ENCODE measurements around the gene ACTBL2. TPM values are rescaled to one million over a fixed set of nuclear protein-coding genes. Genes with fewer than 3 reads are reported as not detected.

Gene ACTBL2
- total and polyA plus RNA-seq, 4 donors: not detected

GRCh38 chr5:57517250-57517649, 34.6 kb upstream of the ACTBL2 start:
- WGBS: 75% methylated on average over 1 of the region's 1 CpG

GRCh38 chr5:57513785-57514184, 31.2 kb upstream of the ACTBL2 start:
- H3K9me3 ChIP-seq (ENCODE audit: control insufficient read depth in 4 of 4, low read length in 3 of 4): no peaks in the 10 kb centered on the region
- no peaks in the 10 kb centered on the region for H3K27me3 ChIP-seq (ENCODE audit: control insufficient read depth in 4 of 4, insufficient read depth in 4 of 4, low read length in 3 of 4)
- H3K9ac ChIP-seq (ENCODE audit: low read depth in 1 of 2, low read length in 2 of 2): no peak overlapping the region
- WGBS: 91% methylated on average over 2 of the region's 2 CpGs
- H3K27ac ChIP-seq (ENCODE audit: low read depth in 1 of 2, low read length in 2 of 2): no peak overlapping the region
- H3K4me3 ChIP-seq (ENCODE audit: low read depth in 1 of 3, low read length in 3 of 3): no peak overlapping the region
- no peak for TF ChIP-seq FOXA2 (IDR thresholded peaks at IDR 0.05)
- no peak for TF ChIP-seq ATF3 (IDR thresholded peaks at IDR 0.05)
- no peak for TF ChIP-seq FOXA1 (IDR thresholded peaks at IDR 0.05)
- TF ChIP-seq, protein P1, sequence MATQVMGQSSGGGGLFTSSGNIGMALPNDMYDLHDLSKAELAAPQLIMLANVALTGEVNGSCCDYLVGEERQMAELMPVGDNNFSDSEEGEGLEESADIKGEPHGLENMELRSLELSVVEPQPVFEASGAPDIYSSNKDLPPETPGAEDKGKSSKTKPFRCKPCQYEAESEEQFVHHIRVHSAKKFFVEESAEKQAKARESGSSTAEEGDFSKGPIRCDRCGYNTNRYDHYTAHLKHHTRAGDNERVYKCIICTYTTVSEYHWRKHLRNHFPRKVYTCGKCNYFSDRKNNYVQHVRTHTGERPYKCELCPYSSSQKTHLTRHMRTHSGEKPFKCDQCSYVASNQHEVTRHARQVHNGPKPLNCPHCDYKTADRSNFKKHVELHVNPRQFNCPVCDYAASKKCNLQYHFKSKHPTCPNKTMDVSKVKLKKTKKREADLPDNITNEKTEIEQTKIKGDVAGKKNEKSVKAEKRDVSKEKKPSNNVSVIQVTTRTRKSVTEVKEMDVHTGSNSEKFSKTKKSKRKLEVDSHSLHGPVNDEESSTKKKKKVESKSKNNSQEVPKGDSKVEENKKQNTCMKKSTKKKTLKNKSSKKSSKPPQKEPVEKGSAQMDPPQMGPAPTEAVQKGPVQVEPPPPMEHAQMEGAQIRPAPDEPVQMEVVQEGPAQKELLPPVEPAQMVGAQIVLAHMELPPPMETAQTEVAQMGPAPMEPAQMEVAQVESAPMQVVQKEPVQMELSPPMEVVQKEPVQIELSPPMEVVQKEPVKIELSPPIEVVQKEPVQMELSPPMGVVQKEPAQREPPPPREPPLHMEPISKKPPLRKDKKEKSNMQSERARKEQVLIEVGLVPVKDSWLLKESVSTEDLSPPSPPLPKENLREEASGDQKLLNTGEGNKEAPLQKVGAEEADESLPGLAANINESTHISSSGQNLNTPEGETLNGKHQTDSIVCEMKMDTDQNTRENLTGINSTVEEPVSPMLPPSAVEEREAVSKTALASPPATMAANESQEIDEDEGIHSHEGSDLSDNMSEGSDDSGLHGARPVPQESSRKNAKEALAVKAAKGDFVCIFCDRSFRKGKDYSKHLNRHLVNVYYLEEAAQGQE (IDR thresholded peaks at IDR 0.05): no peak
- TF ChIP-seq GABPA (IDR thresholded peaks at IDR 0.05 in 1 of 2, conservative IDR thresholded peaks at IDR 0.05 in 1 of 2): no peak
- no peak for TF ChIP-seq EGR1 (IDR thresholded peaks at IDR 0.05; ENCODE audit: low read depth in 2 of 2)
- TF ChIP-seq, protein P2, sequence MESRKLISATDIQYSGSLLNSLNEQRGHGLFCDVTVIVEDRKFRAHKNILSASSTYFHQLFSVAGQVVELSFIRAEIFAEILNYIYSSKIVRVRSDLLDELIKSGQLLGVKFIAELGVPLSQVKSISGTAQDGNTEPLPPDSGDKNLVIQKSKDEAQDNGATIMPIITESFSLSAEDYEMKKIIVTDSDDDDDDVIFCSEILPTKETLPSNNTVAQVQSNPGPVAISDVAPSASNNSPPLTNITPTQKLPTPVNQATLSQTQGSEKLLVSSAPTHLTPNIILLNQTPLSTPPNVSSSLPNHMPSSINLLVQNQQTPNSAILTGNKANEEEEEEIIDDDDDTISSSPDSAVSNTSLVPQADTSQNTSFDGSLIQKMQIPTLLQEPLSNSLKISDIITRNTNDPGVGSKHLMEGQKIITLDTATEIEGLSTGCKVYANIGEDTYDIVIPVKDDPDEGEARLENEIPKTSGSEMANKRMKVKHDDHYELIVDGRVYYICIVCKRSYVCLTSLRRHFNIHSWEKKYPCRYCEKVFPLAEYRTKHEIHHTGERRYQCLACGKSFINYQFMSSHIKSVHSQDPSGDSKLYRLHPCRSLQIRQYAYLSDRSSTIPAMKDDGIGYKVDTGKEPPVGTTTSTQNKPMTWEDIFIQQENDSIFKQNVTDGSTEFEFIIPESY (IDR thresholded peaks at IDR 0.05): no peak
- no peak for TF ChIP-seq TAF1 (conservative IDR thresholded peaks at IDR 0.05)
- no peak for TF ChIP-seq JUND (IDR thresholded peaks at IDR 0.05)
- TF ChIP-seq RXRA (IDR thresholded peaks at IDR 0.05): no peak
- no peak for TF ChIP-seq HNF4A (conservative IDR thresholded peaks at IDR 0.05)
- TF ChIP-seq, protein P3, sequence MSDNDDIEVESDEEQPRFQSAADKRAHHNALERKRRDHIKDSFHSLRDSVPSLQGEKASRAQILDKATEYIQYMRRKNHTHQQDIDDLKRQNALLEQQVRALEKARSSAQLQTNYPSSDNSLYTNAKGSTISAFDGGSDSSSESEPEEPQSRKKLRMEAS (IDR thresholded peaks at IDR 0.05): no peak
- no peak for TF ChIP-seq RAD21 (IDR thresholded peaks at IDR 0.05)
- no peak for DNase-seq (ENCODE audit: low spot score)
- H3K36me3 ChIP-seq (ENCODE audit: control insufficient read depth in 4 of 4, insufficient read depth in 3 of 4, low read depth in 1 of 4, low read length in 3 of 4): no peaks in the 10 kb centered on the region
- no peaks in the 10 kb centered on the region for H3K4me1 ChIP-seq (ENCODE audit: control insufficient read depth in 4 of 4, insufficient read depth in 4 of 4, low read length in 3 of 4)

More at GRCh38 chr5:57517250-57517649, 34.6 kb upstream of the ACTBL2 start:
- no peak overlapping the region for H3K4me3 ChIP-seq (ENCODE audit: low read depth in 1 of 3, low read length in 3 of 3)
- H3K9me3 ChIP-seq (ENCODE audit: control insufficient read depth in 4 of 4, low read length in 3 of 4): no peaks in the 10 kb centered on the region
- no peak for DNase-seq (ENCODE audit: low spot score)
- H3K27ac ChIP-seq (ENCODE audit: low read depth in 1 of 2, low read length in 2 of 2): no peak overlapping the region
- TF ChIP-seq ATF3 (IDR thresholded peaks at IDR 0.05) (no peak), TAF1 (conservative IDR thresholded peaks at IDR 0.05) (no peak), JUND (IDR thresholded peaks at IDR 0.05) (no peak), YY1 (IDR thresholded peaks at IDR 0.05) (no peak), HNF4A (conservative IDR thresholded peaks at IDR 0.05) (no peak), RAD21 (IDR thresholded peaks at IDR 0.05) (no peak), RXRA (IDR thresholded peaks at IDR 0.05) (no peak), SP1 (IDR thresholded peaks at IDR 0.05) (no peak), HNF4G (IDR thresholded peaks at IDR 0.05) (no peak)
- TF ChIP-seq, protein P2 (IDR thresholded peaks at IDR 0.05): no peak
- TF ChIP-seq, protein P4, sequence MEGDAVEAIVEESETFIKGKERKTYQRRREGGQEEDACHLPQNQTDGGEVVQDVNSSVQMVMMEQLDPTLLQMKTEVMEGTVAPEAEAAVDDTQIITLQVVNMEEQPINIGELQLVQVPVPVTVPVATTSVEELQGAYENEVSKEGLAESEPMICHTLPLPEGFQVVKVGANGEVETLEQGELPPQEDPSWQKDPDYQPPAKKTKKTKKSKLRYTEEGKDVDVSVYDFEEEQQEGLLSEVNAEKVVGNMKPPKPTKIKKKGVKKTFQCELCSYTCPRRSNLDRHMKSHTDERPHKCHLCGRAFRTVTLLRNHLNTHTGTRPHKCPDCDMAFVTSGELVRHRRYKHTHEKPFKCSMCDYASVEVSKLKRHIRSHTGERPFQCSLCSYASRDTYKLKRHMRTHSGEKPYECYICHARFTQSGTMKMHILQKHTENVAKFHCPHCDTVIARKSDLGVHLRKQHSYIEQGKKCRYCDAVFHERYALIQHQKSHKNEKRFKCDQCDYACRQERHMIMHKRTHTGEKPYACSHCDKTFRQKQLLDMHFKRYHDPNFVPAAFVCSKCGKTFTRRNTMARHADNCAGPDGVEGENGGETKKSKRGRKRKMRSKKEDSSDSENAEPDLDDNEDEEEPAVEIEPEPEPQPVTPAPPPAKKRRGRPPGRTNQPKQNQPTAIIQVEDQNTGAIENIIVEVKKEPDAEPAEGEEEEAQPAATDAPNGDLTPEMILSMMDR (IDR thresholded peaks at IDR 0.05; ENCODE audit: low read depth, low read length, missing input control): no peak
- H3K36me3 ChIP-seq (ENCODE audit: control insufficient read depth in 4 of 4, insufficient read depth in 3 of 4, low read depth in 1 of 4, low read length in 3 of 4): no peaks in the 10 kb centered on the region
- H3K9ac ChIP-seq (ENCODE audit: low read depth in 1 of 2, low read length in 2 of 2): no peak overlapping the region
- no peaks in the 10 kb centered on the region for H3K27me3 ChIP-seq (ENCODE audit: control insufficient read depth in 4 of 4, insufficient read depth in 4 of 4, low read length in 3 of 4)
- no peaks in the 10 kb centered on the region for H3K4me1 ChIP-seq (ENCODE audit: control insufficient read depth in 4 of 4, insufficient read depth in 4 of 4, low read length in 3 of 4)

Measured in liver (tissue), 9 donors.